Stimulated activated CD8-positive, alpha-beta memory T cell treated with anti-CD3 and anti-CD28 coated beads, Interleukin-15, amount 100 ng/mL, for 48 hours (primary cell): Measurements from ENCODE around the gene FER.
"Not testable (repeated sequence)": the region's sequence is repeated elsewhere in the genome, so short reads cannot be mapped to it uniquely, and the experiment has no call there.

Experiments
- DNase-seq, 2 donors: peaks; one replicate each; pipeline ENCODE4 v3.0.0-alpha.2; 2020; ENCODE audit warnings: low read depth in 2 of 2

Gene FER

GRCh38 chr5:108957333-108957732 is 209.6 kb downstream of the FER start:
- no peak for DNase-seq

- no peak for DNase-seq
Measured at GRCh38 chr5:108966910-108967309, 219.2 kb downstream of the FER start.

- DNase-seq: no peak
Measured at GRCh38 chr5:108974594-108974993, 226.9 kb downstream of the FER start.

GRCh38 chr5:108975697-108976096 is 228.0 kb downstream of the FER start:
- no peak for DNase-seq

- no peak for DNase-seq
Measured at GRCh38 chr5:108983461-108984092, 235.9 kb downstream of the FER start.

GRCh38 chr5:108989761-108990392 is 242.2 kb downstream of the FER start:
- no peak for DNase-seq

- DNase-seq: not testable (repeated sequence)
Measured at GRCh38 chr5:108992396-108993085, 244.8 kb downstream of the FER start.

- DNase-seq: not testable (repeated sequence)
Measured at GRCh38 chr5:108993440-108993839, 245.7 kb downstream of the FER start.

DNA sequence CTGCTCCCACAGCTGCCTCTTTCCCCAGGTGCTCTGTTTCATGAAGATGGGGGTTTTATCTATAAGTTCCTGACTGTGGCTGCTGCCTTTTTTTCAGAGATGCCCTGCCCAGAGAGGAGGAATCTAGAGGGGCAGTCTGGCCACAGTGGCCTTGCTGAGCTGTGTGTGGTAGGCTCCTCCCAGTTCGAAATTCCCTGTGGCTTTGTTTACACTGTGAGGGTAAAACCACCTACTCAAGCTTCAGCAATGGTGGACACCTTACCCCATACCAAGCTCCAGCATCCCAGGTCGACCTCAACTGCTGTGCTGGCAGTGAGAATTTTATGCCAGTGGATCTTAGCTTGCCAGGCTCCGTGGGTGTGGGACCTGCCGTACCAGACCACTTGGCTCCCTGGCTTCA is 250.0 kb downstream of the FER start:
- no peak for DNase-seq

- no peak for DNase-seq
Measured at GRCh38 chr5:108998216-108998615, 250.5 kb downstream of the FER start.

GRCh38 chr5:109003928-109004327 is 256.2 kb downstream of the FER start:
- no peak for DNase-seq

DNA sequence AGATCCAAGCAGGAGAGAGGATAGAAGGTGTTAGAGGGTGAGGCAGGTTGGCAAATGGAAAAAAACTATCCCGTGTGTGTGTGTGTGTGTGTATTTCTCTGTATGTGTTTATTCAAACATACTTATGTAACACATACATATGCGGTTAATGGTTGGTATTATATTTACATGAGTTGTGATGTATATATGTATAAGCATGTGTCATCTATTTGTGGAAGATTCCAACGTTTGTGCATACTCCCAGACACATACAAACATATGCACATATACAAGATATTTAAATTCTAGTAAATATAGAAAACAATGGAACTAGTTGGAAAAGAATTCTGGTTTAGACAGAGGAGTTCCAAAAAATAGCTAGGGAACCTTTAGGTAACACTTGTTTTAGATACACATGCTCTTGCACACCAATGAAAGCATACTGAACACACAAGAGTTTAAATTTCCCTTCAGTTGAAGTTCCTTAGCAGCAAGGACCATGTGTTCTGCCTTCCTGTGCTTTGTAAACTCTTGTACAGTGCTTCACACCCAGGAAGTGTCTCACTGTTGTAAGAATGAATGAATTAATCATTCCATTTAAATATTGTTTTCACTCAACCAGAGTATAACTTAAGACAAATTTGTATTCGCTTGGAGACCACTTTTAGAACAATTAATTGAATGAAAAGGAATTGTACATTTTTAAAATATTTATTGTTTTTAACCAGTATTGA is 257.8 kb downstream of the FER start:
- no peak for DNase-seq

- no peak for DNase-seq
Measured at GRCh38 chr5:109006129-109006528, 258.4 kb downstream of the FER start.

- no peak for DNase-seq
Measured at GRCh38 chr5:109016300-109016699, 268.6 kb downstream of the FER start.

DNA sequence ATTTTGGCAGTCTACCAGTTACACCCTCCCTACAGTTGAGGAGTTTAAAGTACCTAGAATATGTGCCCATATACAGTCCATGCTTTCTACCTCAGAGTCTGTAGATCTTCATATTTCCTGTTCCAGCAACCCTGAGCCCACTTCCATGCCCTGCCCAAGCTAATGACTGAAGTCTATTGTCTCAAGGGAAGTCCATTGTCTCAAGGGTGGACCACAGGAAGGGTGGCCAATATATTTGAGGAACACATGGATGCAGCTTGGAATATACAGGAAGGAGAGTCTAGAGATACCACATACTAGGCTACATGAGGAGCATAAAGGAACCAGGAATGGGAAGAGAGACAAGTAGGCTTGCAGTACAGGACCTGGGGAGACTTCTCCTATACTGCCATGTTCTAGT is 274.4 kb downstream of the FER start:
- no peak for DNase-seq

DNA sequence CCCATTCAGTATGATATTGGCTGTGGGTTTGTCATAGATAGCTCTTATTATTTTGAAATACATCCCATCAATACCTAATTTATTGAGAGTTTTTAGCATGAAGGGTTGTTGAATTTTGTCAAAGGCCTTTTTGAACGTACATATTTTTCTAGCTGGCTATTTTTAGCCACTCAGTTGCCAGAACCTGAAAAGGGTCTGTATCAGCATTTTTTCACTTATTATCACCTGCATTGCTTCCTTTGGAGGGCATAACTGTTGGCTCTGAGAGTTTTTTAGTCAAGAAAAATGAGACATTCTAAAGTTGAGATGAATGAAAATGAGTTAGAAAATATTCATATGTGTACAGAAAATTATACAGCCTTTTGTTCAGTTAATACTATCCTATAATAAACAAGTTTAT is 278.0 kb downstream of the FER start:
- DNase-seq: not testable (repeated sequence)

DNA sequence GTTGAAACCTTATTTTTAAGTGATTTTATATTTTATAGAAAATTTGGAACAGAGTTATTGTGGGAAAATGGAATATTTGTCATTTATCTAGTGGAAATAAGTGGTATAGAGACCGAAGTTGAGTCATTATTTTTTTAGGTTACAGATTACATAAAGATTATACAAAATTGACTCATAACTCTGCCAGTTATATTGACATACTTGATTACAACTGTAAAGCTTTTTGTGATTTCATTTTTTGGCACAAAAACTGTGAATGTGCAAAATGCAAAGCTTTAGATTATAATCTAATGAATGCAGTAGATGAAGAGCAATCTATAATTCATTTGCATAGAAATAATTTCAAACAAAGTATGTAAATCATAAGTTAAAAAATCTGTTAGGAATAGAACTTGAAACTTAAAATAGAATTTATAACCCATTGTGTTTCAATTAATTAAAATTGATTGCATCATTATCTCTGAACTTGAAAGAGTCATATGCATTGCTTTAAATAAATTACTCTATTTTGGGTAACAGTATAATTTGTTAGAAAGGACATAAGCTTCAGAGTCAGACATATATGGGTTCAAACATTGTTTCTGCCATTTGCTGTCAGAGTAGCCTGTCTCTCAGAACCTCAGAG is 280.4 kb downstream of the FER start:
- DNase-seq: no peak

GRCh38 chr5:109028608-109029299 is 281.1 kb downstream of the FER start:
- no peak for DNase-seq

DNA sequence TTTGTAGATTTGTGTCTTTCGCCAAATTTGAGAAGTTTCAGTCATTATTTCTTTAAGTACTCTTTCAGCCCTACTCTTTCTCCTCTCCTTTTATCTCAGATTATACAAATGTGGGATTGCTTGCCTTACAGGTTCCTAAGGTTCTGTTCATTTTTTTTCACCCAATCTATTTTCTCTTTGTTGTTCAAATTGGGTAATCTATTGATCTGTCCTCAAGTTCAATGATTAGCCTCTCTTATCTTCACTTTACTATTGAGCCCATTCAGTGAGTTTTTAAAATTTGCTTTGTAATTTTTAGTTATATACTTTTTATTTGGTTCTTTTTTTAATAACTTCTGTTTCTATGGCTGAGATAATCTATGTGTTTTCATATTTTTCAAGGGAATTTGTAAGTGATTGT is 282.1 kb downstream of the FER start:
- no peak for DNase-seq

DNA sequence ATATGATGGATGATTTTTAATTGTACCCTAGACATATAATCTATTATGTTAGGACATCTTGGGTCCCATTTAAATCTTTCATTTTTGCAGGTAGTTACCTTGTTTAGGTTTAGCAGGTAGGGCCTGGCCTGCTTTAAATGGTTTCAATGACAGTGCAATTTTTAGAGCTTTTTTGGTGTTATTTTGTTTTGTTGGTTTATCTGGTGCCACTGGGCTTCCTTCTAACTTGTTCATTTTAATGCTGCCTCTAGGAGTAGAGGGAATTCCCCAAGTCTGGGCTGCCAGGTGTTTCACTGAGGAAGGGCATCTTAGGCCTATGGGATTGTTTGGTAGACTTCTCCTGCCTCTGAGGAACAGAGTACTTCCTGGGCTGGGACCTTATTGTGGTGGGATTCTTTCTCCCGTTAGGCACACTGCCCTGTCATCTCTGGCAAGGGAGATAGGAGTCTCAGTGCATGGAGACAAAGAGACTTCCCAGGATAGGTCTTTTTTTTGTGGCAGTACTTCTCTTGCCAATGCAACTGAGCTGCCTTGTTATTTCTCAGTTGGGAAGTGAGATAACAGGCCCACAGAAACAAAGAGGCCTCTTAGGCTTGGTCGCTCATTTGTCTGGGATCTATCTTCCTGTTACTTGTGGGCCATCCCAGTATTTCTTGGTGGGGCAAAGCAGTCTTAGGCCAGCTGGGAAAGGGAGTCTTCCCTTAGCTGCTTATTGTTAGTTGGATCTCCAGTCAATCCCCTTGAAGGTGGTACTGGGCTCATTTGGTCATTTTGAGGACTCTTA is 282.9 kb downstream of the FER start:
- DNase-seq: no peak

- DNase-seq: no peak
Measured at GRCh38 chr5:109034306-109034705, 286.6 kb downstream of the FER start.
